Subcutaneous abdominal adipose tissue (tissue), 5 donors: ENCODE results near the gene PRKCA.

ENCODE experiments used
- H3K27ac ChIP-seq: one replicate; pipeline ENCODE4 v1.7.0; 2013; ENCODE audit warnings: low read depth, mild to moderate bottlenecking, inconsistent platforms, low read length, moderate library complexity
- H3K27me3 ChIP-seq, 5 donors: one replicate each; pipeline ENCODE4 v1.7.0; 2013; ENCODE audit warnings: low read length in 5 of 5, inconsistent platforms in 1 of 5; ENCODE audit not compliant: control insufficient read depth in 5 of 5, insufficient read depth in 4 of 5
- H3K36me3 ChIP-seq, 5 donors: one replicate each; pipeline ENCODE4 v1.7.0; 2013; ENCODE audit warnings: low read length in 5 of 5; ENCODE audit not compliant: control insufficient read depth in 5 of 5, insufficient read depth in 5 of 5
- H3K4me1 ChIP-seq, 5 donors: one replicate each; pipeline ENCODE4 v1.7.0; 2013; ENCODE audit warnings: low read length in 5 of 5, mild to moderate bottlenecking in 3 of 5, moderate library complexity in 1 of 5; ENCODE audit not compliant: control insufficient read depth in 5 of 5, insufficient read depth in 5 of 5
- H3K4me3 ChIP-seq, 5 donors: one replicate each; pipeline ENCODE4 v1.7.0; 2013; ENCODE audit warnings: low read length in 5 of 5, low read depth in 1 of 5
- H3K9ac ChIP-seq, 5 donors: one replicate each; pipeline ENCODE4 v1.7.0; 2013; ENCODE audit warnings: low read length in 5 of 5, mild to moderate bottlenecking in 4 of 5, moderate library complexity in 3 of 5
- H3K9me3 ChIP-seq, 5 donors: one replicate each; pipeline ENCODE4 v1.7.0; 2013; ENCODE audit warnings: low read length in 5 of 5; ENCODE audit not compliant: control insufficient read depth in 5 of 5
- donor health status: healthy.
- donor health status: healthy.
- donor health status: healthy.
- donor health status: healthy.
- donor health status: healthy.

The PRKCA gene

DNA sequence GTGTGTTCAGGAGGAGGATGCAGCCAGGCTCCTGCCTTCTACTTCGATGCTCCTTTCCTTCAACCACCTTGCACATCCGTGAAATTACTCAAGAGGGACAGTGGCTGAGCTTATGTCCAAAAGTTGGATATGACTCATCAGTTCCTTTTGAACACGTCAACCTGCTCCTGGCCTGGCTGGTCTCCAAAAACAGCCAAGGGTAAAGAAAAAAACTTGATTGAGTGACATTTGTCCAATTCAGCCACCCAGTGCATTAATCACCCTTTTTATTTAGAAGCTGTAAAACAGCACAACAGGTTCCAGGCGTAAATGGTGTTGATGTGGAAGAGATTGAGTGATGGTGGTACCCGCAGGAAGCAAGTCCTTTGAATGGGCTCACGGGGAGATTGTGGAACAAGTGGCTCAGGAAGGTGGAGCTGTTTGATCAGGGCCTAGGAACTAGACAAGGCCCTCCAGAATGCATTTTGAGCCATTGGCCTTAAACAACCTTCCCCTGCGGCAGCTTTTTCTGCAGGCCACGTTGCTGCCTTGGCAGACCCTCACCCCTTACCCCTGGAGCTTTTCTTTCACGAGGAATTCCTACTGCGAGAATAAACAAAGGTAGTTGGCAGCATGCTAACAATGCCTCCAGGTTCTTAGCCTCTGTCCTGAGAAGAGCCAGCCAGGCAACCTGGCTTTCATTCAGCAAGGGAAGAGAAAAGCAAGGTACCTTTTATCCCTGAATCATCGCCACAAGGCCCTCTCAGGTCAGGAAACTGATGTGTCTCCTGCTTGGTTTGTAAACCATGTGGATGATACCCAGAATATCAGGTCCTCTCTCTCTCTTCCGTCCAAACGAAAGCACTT lies 359.2 kb downstream of the PRKCA start:
- Histone ChIP-seq H3K27ac (no peak overlapping the region), H3K4me1 (peaks cover 0 to 13% (median 0%) of the 10 kb centered on the region in 5 donors), H3K9ac (no peak overlapping the region), H3K4me3 (no peak overlapping the region), H3K27me3 (no peaks in the 10 kb centered on the region), H3K9me3 (no peaks in the 10 kb centered on the region), H3K36me3 (no peaks in the 10 kb centered on the region)

GRCh38 chr17:66662496-66662895 lies 360.1 kb downstream of the PRKCA start:
- H3K9me3 ChIP-seq, result no peaks in the 10 kb centered on the region
- H3K27me3 ChIP-seq, result no peaks in the 10 kb centered on the region
- no peaks in the 10 kb centered on the region for H3K36me3 ChIP-seq
- H3K27ac ChIP-seq, result no peak overlapping the region
- H3K4me1 ChIP-seq, result peaks cover 0 to 13% (median 0%) of the 10 kb centered on the region in 5 donors
- no peak overlapping the region for H3K9ac ChIP-seq
- H3K4me3 ChIP-seq, result no peak overlapping the region

- no peak overlapping the region for H3K4me3 ChIP-seq
- peaks cover 0 to 13% (median 0%) of the 10 kb centered on the region in 5 donors for H3K4me1 ChIP-seq
- peaks cover 0 to under 1% (median 0%) of the 10 kb centered on the region in 5 donors for H3K9me3 ChIP-seq
- no peaks in the 10 kb centered on the region for H3K27me3 ChIP-seq
- H3K36me3 ChIP-seq, result no peaks in the 10 kb centered on the region
- H3K27ac ChIP-seq, result no peak overlapping the region
- H3K9ac ChIP-seq, result no peak overlapping the region
Observed at GRCh38 chr17:66663041-66663606, 360.7 kb downstream of the PRKCA start.

DNA sequence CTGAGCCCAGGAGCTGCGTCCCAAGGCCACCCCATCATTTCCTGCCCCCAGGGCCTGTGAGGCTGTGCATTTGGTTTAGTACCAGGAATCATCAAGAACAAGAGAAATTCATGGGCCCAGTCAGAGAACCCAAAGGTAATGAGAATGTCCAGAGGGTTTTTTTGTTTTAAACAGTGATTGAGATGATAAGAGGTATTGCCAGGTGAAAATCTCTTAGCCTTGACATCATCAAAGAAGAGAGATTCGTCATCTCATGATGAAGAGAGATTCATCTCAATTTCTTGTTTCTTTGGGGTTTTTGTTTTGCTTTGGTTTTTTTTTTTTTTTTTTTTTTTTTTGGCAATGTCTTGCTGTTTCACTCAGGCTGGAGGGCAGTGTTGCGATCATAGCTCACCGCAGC lies 361.9 kb downstream of the PRKCA start:
- H3K27me3 ChIP-seq, result no peaks in the 10 kb centered on the region
- H3K4me3 ChIP-seq, result no peak overlapping the region
- H3K36me3 ChIP-seq, result no peaks in the 10 kb centered on the region
- peaks cover 0 to 4% (median 0%) of the 10 kb centered on the region in 5 donors for H3K9me3 ChIP-seq
- no peak overlapping the region for H3K9ac ChIP-seq
- H3K27ac ChIP-seq, result no peak overlapping the region
- peaks cover 0 to 13% (median 0%) of the 10 kb centered on the region in 5 donors for H3K4me1 ChIP-seq

DNA sequence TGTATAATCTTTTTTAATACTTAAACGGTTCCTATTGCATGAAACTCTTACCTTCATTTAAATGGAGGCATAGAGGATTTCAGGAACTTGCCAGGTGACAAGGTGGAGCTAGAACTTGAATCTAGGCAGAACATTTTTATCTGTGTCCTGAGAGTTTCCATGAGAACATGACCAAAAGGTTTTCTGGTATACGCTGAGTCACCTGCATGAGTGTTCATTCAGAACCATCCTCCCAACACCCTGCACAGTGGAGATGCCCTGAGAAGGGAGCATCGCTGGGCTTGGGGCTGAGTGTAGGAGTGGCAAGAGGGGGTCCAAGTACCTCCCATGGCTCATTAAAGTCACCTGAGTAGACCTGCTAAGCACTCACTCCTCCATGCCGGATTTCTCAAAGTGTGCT lies 362.8 kb downstream of the PRKCA start:
- no peak overlapping the region for H3K4me3 ChIP-seq
- H3K9me3 ChIP-seq, result peaks cover 0 to 4% (median 0%) of the 10 kb centered on the region in 5 donors
- no peak overlapping the region for H3K9ac ChIP-seq
- no peaks in the 10 kb centered on the region for H3K36me3 ChIP-seq
- H3K27ac ChIP-seq, result no peak overlapping the region
- H3K27me3 ChIP-seq, result no peaks in the 10 kb centered on the region
- peaks cover 0 to 13% (median 0%) of the 10 kb centered on the region in 5 donors for H3K4me1 ChIP-seq

DNA sequence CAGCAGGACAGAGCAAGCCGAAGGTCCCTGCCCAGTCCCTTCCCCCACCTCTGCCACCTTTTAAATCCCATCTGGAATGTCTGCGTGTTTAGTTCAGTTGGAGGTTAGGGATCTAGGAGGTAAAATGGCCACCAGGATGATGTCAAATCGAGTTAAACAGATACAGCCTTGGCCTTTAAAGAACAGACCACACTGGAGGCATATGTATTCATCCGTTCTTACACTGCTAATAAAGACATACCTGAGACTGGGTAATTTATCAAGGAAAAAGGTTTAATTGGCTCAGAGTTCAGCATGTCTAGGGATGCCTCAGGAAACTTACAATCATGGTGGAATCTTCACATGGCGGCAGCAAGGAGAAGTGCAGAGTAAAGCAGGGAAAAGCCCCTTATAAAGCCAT lies 364.7 kb downstream of the PRKCA start:
- H3K27me3 ChIP-seq, result no peaks in the 10 kb centered on the region
- peaks cover 0 to 4% (median 0%) of the 10 kb centered on the region in 5 donors for H3K9me3 ChIP-seq
- H3K4me1 ChIP-seq, result peaks cover 0 to 9% (median 0%) of the 10 kb centered on the region in 5 donors
- no peak overlapping the region for H3K4me3 ChIP-seq
- no peak overlapping the region for H3K27ac ChIP-seq
- H3K9ac ChIP-seq, result no peak overlapping the region
- H3K36me3 ChIP-seq, result no peaks in the 10 kb centered on the region

DNA sequence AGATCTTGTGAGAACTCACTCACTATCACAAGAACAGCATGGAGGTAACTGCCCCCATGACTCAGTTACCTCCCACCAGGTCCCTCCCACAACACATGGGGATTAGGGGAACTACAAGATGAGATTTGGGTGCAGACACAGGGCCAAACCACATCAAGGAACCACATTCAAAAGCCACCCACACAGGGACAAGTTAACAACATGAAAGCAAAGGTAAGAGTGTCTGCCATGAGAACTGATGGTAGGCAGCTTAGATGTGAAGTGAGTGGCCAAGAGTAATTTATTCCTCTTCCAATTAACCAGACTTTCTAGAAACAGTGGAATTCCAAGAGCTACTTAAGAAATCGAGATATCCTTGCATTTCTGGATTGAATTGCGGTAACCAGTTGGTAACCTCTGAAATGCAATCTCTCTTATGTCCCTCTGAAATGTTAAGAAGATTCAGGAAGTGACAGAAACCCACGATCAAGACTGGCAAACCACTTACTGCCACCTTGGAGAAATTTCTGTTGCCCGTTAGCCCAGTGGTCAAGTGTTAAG lies 365.1 kb downstream of the PRKCA start:
- H3K4me1 ChIP-seq, result peaks cover 0 to 9% (median 0%) of the 10 kb centered on the region in 5 donors
- peaks cover 0 to 4% (median 0%) of the 10 kb centered on the region in 5 donors for H3K9me3 ChIP-seq

GRCh38 chr17:66670206-66670605 lies 367.8 kb downstream of the PRKCA start:
- H3K4me1 ChIP-seq, result peaks cover 0 to 8% (median 0%) of the 10 kb centered on the region in 5 donors
- peaks cover 0 to 4% (median 0%) of the 10 kb centered on the region in 5 donors for H3K9me3 ChIP-seq

More for the DNA sequence above, 365.1 kb downstream of the PRKCA start:
- Histone ChIP-seq H3K9ac (no peak overlapping the region), H3K36me3 (no peaks in the 10 kb centered on the region), H3K27me3 (no peaks in the 10 kb centered on the region), H3K4me3 (no peak overlapping the region), H3K27ac (no peak overlapping the region)

DNA sequence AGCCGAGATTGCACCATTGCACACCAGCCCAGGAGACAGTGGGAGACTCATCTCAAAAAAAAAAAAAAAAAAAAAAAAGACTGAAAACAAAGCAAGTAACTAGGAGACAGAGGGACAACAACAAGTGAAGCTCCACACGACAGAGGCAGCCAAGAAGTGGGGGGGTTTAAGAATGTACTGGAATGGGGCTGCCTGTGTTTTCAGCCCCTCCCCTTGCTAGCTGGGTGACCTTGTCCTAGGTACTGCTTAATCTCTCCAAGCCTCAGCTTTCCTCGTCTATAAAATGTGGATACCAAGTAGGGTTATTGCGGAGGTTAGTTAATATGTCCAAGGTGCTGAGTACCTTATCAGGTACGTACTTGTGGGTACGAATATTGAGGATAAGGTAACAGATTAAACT lies 368.7 kb downstream of the PRKCA start:
- Histone ChIP-seq H3K27me3 (no peaks in the 10 kb centered on the region), H3K36me3 (no peaks in the 10 kb centered on the region), H3K27ac (no peak overlapping the region), H3K4me3 (no peak overlapping the region), H3K4me1 (peaks cover 0 to 8% (median 0%) of the 10 kb centered on the region in 5 donors), H3K9ac (no peak overlapping the region), H3K9me3 (peaks cover 0 to 4% (median 0%) of the 10 kb centered on the region in 5 donors)

More at GRCh38 chr17:66670206-66670605, 367.8 kb downstream of the PRKCA start:
- no peaks in the 10 kb centered on the region for H3K36me3 ChIP-seq
- H3K9ac ChIP-seq, result no peak overlapping the region
- H3K4me3 ChIP-seq, result no peak overlapping the region
- H3K27me3 ChIP-seq, result no peaks in the 10 kb centered on the region
- no peak overlapping the region for H3K27ac ChIP-seq
